Measurements from ENCODE around the gene TLE5.

The TLE5 gene

DNA sequence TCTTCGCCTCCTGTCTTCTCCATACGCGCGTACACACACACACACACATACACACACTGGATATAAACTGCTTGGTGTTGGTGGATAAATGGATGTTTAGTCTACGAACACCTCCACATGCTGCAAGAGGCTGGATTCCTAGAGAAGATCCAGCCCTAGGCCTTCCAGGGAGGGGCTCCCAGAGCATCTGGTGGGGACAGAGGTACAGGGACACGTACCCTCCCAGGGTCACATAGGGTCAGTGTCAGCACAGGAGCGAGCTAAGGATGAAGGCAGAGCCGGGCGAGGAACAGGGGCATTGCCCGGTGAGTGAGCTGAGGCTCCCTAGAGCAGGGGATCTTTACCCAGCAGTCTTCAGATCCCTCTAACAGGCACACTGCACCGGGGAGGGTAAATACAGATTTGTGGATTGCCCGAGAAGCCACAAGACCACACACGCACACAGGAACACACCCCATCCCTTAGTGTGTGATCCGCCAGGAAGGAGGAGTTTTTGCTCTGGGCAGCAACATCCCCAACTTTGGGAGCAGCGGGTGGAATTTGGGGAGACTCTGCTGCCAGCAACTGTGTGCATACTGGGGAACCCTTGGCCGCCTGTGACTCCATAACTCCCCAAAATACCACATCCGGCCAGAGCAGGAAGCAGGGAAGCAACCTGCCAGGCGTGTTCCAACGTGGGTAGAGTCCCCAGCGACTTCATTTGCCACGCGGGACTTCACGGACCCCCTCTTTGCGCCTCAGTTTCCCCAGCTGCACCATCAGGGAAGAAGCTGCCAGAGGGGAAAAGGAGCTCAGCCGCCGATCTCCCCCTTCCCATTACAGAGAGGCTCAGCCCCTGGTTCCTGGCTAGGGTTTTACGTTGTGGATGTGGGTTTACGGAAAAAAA lies 27.4 kb downstream of the TLE5 start:
- no peaks in the 10 kb centered on the region for H3K27me3 ChIP-seq (replicated peaks; ENCODE audit: control insufficient read depth, insufficient read depth, low read length)
- DNase-seq (ENCODE audit: extremely low read depth, insufficient read length): no peak

DNA sequence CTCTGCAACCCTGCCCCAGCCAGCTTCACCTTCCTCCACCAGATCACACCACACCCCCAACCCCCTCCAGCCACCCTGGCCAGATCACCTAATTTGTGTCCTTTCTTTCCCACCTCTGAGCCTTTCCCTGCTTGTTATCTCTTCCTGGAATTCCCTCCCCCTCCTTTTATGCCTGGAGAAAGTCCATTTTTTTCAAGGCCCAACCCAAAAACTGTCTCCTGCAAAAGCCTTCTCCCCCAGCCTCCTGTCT lies 28.0 kb downstream of the TLE5 start:
- TF ChIP-seq, protein P1, sequence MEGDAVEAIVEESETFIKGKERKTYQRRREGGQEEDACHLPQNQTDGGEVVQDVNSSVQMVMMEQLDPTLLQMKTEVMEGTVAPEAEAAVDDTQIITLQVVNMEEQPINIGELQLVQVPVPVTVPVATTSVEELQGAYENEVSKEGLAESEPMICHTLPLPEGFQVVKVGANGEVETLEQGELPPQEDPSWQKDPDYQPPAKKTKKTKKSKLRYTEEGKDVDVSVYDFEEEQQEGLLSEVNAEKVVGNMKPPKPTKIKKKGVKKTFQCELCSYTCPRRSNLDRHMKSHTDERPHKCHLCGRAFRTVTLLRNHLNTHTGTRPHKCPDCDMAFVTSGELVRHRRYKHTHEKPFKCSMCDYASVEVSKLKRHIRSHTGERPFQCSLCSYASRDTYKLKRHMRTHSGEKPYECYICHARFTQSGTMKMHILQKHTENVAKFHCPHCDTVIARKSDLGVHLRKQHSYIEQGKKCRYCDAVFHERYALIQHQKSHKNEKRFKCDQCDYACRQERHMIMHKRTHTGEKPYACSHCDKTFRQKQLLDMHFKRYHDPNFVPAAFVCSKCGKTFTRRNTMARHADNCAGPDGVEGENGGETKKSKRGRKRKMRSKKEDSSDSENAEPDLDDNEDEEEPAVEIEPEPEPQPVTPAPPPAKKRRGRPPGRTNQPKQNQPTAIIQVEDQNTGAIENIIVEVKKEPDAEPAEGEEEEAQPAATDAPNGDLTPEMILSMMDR (IDR thresholded peaks at IDR 0.05; ENCODE audit: insufficient read depth, low read length, poor library complexity, severe bottlenecking): no peak
- H3K4me3 ChIP-seq (replicated peaks; ENCODE audit: low read depth, low read length): no peak overlapping the region
- H3K27me3 ChIP-seq (replicated peaks; ENCODE audit: control insufficient read depth, insufficient read depth, low read length): no peaks in the 10 kb centered on the region
- no peaks in the 10 kb centered on the region for H3K36me3 ChIP-seq (ENCODE audit: control insufficient read depth, insufficient read depth, low read length)
- DNase-seq (ENCODE audit: extremely low read depth, insufficient read length): no peak

More for the DNA sequence above, 27.4 kb downstream of the TLE5 start:
- no peaks in the 10 kb centered on the region for H3K36me3 ChIP-seq (ENCODE audit: control insufficient read depth, insufficient read depth, low read length)
- H3K4me3 ChIP-seq (replicated peaks; ENCODE audit: low read depth, low read length): peak overlapping the region; percentile 67
- TF ChIP-seq, protein P1 (IDR thresholded peaks at IDR 0.05; ENCODE audit: insufficient read depth, low read length, poor library complexity, severe bottlenecking): no peak

DNA sequence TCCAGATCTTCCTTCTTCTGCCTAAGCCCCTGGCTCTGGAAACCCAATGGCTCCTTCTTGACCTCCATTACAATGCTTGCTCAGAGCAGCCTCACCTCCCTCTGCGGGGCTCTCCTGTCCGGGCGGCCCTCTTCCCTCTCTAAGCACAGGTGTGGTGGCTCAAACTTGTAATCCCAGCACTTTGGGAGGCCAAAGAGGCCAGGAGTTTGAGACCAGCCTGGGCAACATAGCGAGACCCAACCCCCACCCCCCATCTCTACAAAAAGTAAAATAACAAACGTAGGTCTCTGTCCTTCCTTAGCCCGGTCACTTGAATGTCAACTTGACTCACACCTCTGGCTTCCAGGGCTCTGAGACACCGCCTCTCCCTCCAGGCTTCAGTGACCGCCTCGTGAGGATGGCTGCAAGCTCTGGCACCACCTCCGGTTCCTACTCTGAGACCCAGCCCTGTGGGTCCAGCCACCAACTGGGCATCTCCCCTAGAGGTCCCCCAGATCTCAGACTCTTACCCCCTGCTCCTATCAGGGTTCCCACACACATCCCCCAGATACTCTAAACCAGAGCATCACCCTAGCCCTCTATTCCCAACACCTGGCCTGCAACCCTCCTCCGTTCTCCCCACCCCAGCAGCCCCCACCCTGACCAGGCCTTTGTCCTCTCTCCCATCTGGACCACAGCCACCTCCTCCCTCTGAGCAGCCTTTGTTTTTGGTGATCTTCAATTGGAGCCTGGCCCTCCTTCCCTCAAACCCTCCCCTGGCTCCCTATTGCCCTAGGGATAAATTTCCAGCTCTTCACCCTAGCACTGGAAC lies 28.5 kb downstream of the TLE5 start:
- TF ChIP-seq, protein P1 (IDR thresholded peaks at IDR 0.05; ENCODE audit: insufficient read depth, low read length, poor library complexity, severe bottlenecking): no peak
- H3K36me3 ChIP-seq (ENCODE audit: control insufficient read depth, insufficient read depth, low read length): no peaks in the 10 kb centered on the region
- no peak overlapping the region for H3K4me3 ChIP-seq (replicated peaks; ENCODE audit: low read depth, low read length)
- no peak for DNase-seq (ENCODE audit: extremely low read depth, insufficient read length)
- no peaks in the 10 kb centered on the region for H3K27me3 ChIP-seq (replicated peaks; ENCODE audit: control insufficient read depth, insufficient read depth, low read length)

DNA sequence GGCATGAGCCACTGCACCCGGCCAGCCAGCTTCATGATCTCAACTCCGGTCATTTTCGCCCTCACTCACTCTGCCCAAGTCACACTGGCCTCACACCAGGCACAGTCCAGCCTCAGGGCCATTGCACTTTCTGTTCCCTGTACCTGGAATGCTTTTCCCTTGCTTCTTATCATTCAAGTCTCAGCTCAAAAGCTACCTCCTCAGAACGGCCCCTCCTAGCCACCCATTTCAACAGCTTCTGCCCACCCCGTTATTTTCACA lies 30.8 kb downstream of the TLE5 start:
- no peak for DNase-seq (ENCODE audit: extremely low read depth, insufficient read length)
- no peaks in the 10 kb centered on the region for H3K36me3 ChIP-seq (ENCODE audit: control insufficient read depth, insufficient read depth, low read length)
- H3K4me3 ChIP-seq (replicated peaks; ENCODE audit: low read depth, low read length): no peak overlapping the region
- no peaks in the 10 kb centered on the region; the same call in 1 of the 2 replicates for H3K27me3 ChIP-seq (replicated peaks; ENCODE audit: control insufficient read depth, insufficient read depth, low read length)
- TF ChIP-seq, protein P1 (IDR thresholded peaks at IDR 0.05; ENCODE audit: insufficient read depth, low read length, poor library complexity, severe bottlenecking): no peak

DNA sequence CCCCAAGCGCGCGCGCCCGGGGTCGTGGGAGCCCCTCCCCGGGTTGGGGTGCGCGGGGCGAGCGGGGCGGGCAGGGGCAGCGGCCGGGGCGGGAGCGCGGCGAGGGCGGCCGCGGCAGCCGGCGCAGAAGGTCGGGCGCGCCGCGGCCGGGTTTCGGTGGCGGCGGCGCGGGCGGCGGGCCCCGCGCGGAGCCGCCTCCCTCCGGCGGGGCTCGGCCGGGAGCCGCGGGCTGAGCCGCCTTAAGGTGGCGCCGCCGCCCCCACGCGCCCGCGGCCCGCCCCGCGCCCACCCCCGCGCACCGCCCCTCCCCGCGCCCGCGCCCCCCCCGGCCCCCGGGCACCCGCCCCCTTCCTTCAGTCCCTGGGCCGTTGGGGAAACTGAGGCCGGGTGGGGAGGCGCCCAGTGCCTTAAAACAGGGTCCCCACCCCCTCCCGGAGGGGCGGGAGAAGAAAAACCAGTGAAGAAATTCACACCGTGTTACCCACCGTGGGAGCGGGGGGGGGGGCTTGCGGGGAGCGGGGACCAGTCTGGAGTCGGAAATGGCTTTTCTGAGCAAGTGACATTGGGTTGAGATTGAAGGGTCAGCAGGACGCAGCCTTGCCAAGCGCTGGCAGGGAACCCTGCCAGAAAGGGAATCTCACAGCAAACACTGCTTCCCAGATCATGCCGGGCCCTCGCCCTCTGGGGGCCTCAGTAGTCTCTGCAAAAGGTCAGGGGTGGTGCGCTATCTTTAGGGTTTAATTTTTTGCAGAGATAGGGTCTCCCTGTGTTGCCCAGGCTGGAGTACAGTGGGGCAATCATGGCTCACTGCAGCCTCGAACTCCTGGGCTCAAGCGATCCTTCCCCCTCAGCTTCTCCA lies 33.0 kb downstream of the TLE5 start, which contains the start of gene TLE2:
Gene TLE2, minus strand, starts transcription at position 216 of the 859 bp plus-strand sequence. CDS start 376 bp downstream, outside the sequence.
- Histone ChIP-seq H3K36me3 (ENCODE audit: control insufficient read depth, insufficient read depth, low read length) (no peaks in the 10 kb centered on the region), H3K4me3 (replicated peaks; ENCODE audit: low read depth, low read length) (peak within 1 kb of the TSS; percentile 42), H3K27me3 (replicated peaks; ENCODE audit: control insufficient read depth, insufficient read depth, low read length) (peaks cover 1% of the 10 kb centered on the region; the same call in 1 of the 2 replicates)
- TF ChIP-seq, protein P1 (IDR thresholded peaks at IDR 0.05; ENCODE audit: insufficient read depth, low read length, poor library complexity, severe bottlenecking): no peak
- no peak for DNase-seq (ENCODE audit: extremely low read depth, insufficient read length)
